Germinal center (tissue), 1 donor: ENCODE data around the gene AHSG.
A peak's percentile ranks its signal among the peaks of the same experiment; 100 is the strongest.

Source experiments
- DNase-seq: peaks from one replicate; pipeline ENCODE4 v3.0.0; 2012; ENCODE audit warnings: mixed read lengths, low spot score

The AHSG gene

GRCh38 chr3:186642014-186642413 is 29.2 kb downstream of the AHSG start:
- no peak for DNase-seq

DNA sequence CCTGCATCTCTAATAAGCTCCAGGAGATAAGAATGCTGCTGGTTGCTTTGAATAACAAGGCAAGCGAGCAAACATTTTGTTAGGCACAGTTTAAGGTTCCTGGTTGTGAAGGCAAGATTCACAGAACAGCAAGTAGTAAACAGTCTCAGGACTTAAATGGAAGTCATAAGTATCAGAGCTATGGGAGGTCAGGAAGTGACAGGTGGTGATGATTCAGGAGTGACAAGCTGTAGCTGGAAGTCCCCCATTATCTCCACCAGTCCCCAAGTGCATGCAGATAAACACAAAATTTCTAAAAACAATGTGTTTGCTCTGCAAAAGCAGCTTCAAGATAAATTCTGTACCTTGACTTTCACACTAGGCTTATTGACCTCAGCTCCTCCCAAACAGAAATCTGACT is 30.6 kb downstream of the AHSG start:
- no peak for DNase-seq

GRCh38 chr3:186644683-186645082 is 31.8 kb downstream of the AHSG start:
- no peak for DNase-seq

DNA sequence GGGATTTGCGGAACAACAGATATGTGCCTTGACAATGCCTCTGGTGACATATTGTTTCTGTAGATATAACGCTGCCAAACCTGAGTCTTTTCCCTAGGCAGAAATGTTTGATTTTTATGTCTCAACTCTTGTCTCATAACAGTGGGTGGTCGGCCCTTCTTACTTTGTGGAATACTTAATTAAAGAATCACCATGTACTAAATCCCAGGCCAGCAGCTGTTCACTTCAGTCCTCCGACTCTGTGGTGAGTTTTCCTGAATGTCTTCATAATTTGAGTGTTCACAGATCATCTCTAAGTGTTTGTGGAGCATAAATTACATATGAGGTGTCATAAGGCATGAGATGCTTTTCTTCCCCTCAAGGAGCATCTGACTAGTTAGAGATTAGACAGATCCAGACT is 33.2 kb downstream of the AHSG start:
- no peak for DNase-seq

- no peak for DNase-seq
Observed at GRCh38 chr3:186646841-186647240, 34.0 kb downstream of the AHSG start.

DNA sequence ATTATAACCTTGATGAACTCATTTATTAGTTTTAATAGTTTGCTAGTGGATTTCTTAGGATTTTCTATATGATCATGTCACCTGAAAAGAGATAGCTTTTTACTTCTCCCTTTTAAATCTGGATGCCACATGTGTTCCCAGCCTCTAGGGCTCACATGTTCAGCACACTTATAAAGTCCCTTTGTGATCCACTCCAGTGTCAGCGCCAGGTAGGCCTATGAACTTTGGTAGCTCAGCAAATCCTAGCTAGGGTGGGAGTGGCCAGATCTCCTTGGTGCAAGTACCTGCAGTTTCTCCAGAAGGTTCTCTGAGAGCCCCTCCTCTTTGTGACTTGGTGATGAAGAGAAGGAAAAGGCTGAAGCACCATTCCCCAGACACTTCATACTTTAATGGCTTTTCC is 36.0 kb downstream of the AHSG start:
- no peak for DNase-seq

- DNase-seq, result no peak
Observed at GRCh38 chr3:186651678-186652215, 38.9 kb downstream of the AHSG start.

GRCh38 chr3:186653080-186653707 is 40.3 kb downstream of the AHSG start:
- DNase-seq, result peak; percentile 77

- DNase-seq, result no peak
Observed at GRCh38 chr3:186653984-186654383, 41.1 kb downstream of the AHSG start.

DNA sequence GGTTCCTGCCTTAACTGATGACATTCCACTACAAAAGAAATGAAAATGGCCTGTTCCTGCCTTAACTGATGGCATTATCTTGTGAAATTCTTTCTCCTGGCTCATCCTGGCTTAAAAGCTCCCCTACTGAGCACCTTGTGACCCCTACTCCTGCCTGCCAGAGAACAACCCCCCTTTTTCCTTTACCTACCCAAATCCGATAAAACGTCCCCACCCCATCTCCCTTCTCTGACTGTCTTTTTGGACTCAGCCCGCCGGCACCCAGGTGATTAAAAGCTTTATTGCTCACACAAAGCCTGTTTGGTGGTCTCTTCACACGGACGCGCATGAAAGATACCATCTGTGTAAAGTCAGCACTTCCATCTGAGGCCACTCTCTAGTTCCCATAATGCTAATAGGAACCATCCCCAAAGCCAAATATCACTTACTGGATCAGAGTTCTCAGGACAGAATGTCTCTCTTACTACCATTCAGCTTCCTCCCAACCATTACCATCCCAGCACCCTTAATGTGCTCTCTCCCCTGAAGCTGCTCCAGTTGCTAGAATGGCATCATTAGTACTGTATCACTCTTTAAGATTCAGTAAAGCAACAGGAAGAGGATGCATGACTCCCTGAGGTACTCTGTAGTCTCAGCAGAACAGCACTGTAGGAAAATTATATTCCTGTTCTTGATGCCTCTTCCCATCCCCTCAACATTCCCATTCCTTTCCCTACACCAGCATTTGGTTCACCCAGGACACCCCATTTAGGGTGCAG is 50.7 kb downstream of the AHSG start:
- no peak for DNase-seq

GRCh38 chr3:186664119-186664495 is 51.2 kb downstream of the AHSG start:
- no peak for DNase-seq

- DNase-seq, result no peak
Observed at GRCh38 chr3:186664506-186664905, 51.6 kb downstream of the AHSG start.

GRCh38 chr3:186665625-186666188 is 52.8 kb downstream of the AHSG start, which contains the start of gene HRG:
Gene HRG, plus strand, starts transcription at chr3:186666014. Its CDS starts 18 bp downstream, at chr3:186666032.
- DNase-seq, result no peak

- DNase-seq, result no peak
Observed at GRCh38 chr3:186668426-186668825, 55.6 kb downstream of the AHSG start.

DNA sequence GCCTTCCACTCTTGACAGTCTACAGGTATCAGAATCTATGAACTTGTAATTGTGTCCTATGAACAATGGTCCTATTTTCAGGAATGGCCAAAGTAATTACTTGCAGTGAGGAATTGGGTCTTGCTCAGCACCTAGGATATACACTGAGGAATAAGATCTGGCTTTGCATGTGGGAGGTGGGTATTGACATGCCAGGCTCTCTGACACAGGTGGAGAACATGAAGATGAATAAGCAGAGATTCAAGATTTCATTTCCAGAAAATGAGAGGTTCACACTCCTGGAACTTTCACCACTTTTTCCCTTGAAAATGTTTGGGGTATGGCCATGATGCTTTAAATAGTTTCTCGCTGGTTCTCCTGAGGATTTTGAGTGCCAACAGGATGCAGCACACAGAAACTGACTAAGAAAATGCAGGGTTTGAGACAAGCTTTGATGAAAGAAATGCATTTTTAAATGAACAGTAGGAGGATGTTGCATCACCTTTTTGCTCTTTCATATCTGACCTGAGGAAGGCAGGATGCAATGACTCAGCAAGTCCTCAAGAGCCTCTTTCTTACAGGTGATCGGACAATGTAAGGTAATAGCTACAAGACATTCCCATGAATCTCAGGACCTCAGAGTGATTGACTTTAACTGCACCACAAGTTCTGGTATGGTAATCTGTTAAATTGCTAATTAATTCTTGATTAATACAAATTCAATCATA is 56.7 kb downstream of the AHSG start:
- DNase-seq, result no peak

DNA sequence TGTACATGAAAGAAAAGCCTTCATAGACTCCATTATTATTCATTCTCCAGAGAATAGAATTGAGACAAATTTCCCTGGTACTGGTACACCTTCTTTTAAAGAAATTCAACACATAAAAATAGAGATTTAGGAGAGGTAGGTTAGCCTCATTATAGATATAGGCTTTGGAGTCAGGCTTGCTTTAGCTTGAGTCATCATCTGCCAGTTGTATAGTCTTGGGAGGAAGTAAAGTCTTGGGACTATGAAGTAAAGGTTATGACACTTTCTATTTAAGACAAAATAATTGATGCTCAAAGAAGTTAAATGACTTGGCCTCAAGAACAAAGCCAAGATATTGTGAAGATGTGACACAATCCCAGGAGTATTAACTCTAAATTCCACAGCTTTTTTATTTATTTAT is 57.3 kb downstream of the AHSG start:
- DNase-seq, result no peak
